Fibroblast of gingiva (primary cell): Measurements from ENCODE around the gene MAFF.
A peak's percentile ranks its signal among the peaks of the same experiment; 100 is the strongest.
"Not testable (repeated sequence)": the region's sequence is repeated elsewhere in the genome, so short reads cannot be mapped to it uniquely, and the experiment has no call there.

Experiments used
- DNase-seq: peaks from one replicate; pipeline ENCODE4 v3.0.0-alpha.2; 2011; ENCODE audit warnings: low read depth

Gene MAFF

GRCh38 chr22:38177571-38177925 lies 24.2 kb upstream of the MAFF start:
- not testable (repeated sequence) for DNase-seq

GRCh38 chr22:38177926-38178604 lies 23.7 kb upstream of the MAFF start:
- DNase-seq = peak; percentile 90

GRCh38 chr22:38178605-38178937 lies 23.2 kb upstream of the MAFF start:
- not testable (repeated sequence) for DNase-seq

- DNase-seq = no peak
Observed at GRCh38 chr22:38180841-38181452, 20.8 kb upstream of the MAFF start.

- peak; percentile 99 for DNase-seq
Observed at GRCh38 chr22:38181453-38182200, 20.2 kb upstream of the MAFF start, which contains the start of gene PLA2G6. Gene PLA2G6 (minus strand): TSS chr22:38181830. CDS start chr22:38169426, 12,404 bp downstream.

GRCh38 chr22:38184788-38185187 lies 17.0 kb upstream of the MAFF start:
- no peak for DNase-seq

GRCh38 chr22:38186429-38186828 lies 15.4 kb upstream of the MAFF start:
- DNase-seq = peak; percentile 46

- peak; percentile 58 for DNase-seq
Observed at GRCh38 chr22:38187413-38188212, 14.2 kb upstream of the MAFF start.

- DNase-seq = no peak
Observed at GRCh38 chr22:38189104-38189503, 12.7 kb upstream of the MAFF start.

- DNase-seq = no peak
Observed at GRCh38 chr22:38190581-38190980, 11.2 kb upstream of the MAFF start.

- no peak for DNase-seq
Observed at GRCh38 chr22:38191055-38191454, 10.7 kb upstream of the MAFF start.

GRCh38 chr22:38191731-38192474 lies 9.9 kb upstream of the MAFF start:
- DNase-seq = no peak

GRCh38 chr22:38192475-38192863 lies 9.3 kb upstream of the MAFF start:
- DNase-seq = no peak

- DNase-seq = no peak
Observed at GRCh38 chr22:38193580-38193979, 8.2 kb upstream of the MAFF start.

GRCh38 chr22:38196791-38197419 lies 4.9 kb upstream of the MAFF start:
- no peak for DNase-seq

- DNase-seq = no peak
Observed at GRCh38 chr22:38199826-38200559, 1.8 kb upstream of the MAFF start.

GRCh38 chr22:38201371-38201710 lies 453 bp upstream of the MAFF start:
- no peak for DNase-seq

- peak; percentile 92 for DNase-seq
Observed at GRCh38 chr22:38202437-38203089, 769 bp downstream of the MAFF start.

GRCh38 chr22:38203090-38203810 lies 1.5 kb downstream of the MAFF start:
- DNase-seq = no peak
